Fibroblast of skin of abdomen (primary cell): ENCODE data around the gene DNAL1.

ENCODE experiments used
- DNase-seq: peaks from one replicate; pipeline ENCODE4 v3.0.0-alpha.2; 2013

DNAL1 gene

DNA sequence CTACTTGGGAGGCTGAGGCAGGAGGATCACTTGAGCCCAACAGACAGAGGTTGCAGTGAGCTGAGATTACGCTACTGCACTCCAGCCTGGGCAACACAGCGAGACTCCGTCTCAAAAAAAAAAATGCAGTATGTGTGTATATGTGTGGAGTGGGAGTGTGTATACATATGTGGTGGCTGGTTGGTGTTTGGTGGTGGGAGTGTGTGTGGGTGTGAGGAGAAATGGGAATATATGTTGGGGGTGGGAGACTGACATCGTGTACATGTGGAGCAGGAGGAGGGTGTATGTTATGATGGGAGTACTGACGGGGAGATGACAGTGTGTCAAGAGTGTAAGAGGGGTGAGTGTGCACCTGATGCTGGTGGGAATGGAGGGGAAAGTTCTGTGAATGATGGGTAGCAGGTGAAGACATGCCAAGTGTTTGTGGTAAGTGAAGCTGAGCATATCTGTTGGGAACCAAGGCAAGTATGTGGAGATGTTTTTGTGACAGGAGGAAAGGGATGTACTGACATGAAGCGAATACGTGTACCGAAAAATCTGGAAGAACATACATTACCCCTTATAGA lies 65.2 kb downstream of the DNAL1 start:
- DNase-seq = no peak

DNA sequence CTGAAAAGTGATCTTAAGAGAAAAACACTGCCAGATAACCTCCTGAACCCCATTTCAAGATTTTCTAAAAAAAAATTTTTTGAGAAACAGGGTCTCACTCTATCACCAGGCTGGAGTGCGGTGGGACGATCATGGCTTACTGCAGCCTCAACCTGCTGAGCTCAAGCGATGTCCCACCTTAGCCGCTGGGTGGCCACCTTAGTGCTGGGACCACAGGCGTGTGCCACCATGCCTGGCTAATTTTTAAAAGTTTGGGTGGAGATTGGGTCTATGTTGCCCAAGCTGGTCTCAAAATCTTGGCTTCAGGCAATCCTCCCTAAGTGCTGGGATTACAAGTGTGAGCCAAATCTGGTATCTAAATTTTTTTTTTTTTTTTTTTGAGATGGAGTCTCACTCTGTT lies 66.0 kb downstream of the DNAL1 start:
- no peak for DNase-seq

- DNase-seq = no peak
Measured at GRCh38 chr14:73712071-73712506, 67.3 kb downstream of the DNAL1 start.

- no peak for DNase-seq
Measured at GRCh38 chr14:73712540-73713180, 67.9 kb downstream of the DNAL1 start.

- DNase-seq = no peak
Measured at GRCh38 chr14:73713206-73713802, 68.5 kb downstream of the DNAL1 start.

DNA sequence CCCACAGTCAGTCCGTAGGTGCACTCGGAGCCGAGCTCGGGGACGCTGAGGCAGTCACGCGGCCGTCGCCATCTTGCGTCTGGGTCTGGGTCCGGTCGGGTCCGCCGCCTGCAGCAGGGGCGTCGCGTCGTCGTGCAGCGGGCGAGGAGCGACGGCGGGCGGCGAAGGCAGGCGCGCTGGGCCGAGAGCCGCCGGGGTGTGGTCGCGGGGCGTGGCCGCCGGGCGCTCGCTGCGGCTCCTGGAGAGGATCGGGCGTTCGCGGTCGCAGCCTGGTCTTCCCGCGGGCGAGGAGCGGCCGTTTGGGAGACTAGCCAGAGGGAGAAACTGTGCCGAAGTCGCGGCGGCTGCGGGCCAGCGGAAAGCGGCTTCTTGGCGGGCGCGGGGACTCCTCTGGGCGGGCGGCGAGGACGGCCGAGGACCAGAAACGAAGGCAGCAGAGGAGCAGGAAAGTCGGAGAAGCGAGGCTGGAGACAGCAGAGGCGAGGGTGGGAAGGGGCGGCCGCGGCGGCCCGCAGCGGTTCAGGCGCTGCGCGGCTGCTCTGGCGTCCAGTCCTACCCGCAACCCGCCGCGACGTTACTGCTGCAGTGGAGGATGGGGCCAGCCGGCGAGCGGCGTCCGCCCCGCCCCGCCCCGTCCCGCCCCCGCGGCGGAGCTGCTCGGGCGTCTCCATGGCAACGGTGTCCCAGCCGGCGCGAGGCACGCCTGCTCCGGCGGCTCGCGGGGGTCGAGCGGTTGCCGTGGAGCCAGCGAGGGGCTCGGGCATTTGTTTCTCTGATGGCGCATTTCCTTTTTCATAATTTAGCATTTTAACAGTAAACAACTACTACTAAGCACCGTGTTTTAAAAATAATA lies 69.2 kb downstream of the DNAL1 start, which contains the start of gene PNMA1:
Gene PNMA1, minus strand, starts transcription at position 582 of the 853 bp plus-strand sequence. CDS start 745 bp downstream, outside the sequence.
- peak; percentile 85 for DNase-seq

DNA sequence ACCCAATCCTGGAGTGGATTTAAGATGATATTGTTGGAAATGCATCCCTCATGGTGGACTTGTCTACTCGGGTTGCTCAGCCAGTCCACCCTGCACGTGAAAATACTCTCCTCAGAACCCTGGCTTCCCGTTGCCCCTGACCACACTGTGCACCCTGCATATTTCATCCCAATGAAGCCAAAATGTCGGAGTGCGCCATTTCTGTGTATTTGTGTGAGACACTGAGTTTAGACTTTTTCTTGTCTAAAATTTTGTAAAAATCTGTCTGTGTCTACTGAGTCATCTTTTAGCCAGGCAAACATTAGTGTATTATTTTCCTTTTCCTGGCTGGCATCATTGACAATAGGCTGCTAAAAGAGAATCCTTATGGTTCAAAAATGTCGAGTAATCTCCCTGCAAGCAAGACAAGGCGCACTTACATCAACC lies 69.9 kb downstream of the DNAL1 start:
- peak; percentile 25 for DNase-seq

GRCh38 chr14:73715707-73716106 lies 70.9 kb downstream of the DNAL1 start:
- DNase-seq = no peak

DNA sequence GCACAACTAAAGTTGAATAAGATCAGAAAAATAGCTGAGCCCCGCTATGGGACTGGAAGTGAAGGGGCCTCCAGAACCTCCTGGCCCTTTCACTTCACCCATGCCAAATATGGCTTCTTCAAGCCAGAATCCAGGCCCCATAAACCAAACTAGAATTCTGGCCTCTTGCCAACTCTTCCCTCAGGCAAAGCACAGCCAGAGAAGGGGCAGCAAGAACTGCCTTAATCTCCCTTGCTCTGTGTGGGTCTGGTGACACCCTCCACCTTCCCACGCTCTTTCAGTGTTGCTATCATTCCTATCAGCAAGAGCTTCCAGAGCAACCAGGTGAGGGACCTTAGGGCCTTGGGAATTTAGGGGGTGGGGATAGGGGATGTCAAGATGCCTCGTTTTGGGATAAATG lies 72.5 kb downstream of the DNAL1 start:
- peak; percentile 35 for DNase-seq

- DNase-seq = no peak
Measured at GRCh38 chr14:73717711-73718417, 73.1 kb downstream of the DNAL1 start.

DNA sequence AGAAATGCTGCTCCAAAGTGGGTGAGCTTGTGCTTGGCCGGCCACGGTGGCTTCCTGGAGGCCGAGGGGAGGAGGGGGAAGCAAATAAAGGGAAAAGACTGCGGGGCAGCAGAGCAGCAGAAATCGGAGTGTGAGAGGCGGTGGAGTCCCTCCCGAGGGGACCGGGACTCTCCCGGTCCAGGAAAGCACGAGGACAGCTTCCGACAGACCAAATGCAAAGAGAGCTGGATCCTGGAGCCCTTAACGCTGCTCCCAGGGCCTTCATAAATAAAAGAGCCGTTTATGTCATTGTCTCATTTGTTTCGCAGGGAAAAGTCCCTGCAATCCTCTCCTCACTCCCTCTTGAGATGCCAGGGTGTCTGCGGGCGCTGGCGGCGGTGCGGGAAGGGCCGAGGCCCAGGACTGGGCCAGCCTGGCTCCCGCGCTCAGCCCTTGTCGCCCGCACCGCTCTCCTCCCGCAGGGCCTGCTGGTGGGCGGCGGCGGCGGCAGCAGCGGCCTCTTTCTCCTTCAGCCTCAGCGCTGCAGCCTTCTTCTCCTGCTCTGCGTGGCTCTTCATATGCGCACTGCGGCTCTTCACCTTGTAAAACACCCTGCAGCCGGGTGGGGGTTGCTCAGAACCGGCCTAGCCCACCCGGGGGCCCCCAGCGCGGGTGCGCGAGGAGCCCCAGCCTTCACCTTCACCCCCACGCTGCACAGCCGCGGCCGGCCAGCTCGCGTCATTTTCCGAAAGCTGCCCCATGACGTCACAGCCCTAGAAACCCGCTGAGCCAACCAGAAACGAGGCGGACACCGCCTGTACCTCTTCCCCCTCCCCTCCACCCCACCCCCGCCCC lies 73.8 kb downstream of the DNAL1 start:
- no peak for DNase-seq

- DNase-seq = no peak
Measured at GRCh38 chr14:73719361-73719760, 74.6 kb downstream of the DNAL1 start.

DNA sequence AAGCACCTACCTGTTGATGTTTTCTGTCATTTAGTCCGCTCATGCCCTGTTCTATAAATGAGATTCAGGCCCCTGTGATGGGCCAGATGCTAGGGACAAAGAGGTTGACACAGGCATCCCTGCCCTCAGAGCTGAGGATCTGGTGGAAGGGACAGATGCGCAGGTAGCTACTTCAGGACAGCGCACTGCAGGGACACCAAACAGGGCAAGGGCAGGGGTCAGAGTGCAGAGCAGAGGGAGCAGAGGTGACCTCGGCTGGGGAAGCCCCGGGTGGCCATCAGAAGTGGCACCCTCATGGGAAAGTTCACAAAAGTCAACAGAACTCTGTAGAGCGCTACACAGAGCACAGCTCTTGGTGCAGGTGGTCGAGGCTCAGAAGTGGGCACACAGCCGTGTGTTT lies 75.0 kb downstream of the DNAL1 start:
- no peak for DNase-seq

DNA sequence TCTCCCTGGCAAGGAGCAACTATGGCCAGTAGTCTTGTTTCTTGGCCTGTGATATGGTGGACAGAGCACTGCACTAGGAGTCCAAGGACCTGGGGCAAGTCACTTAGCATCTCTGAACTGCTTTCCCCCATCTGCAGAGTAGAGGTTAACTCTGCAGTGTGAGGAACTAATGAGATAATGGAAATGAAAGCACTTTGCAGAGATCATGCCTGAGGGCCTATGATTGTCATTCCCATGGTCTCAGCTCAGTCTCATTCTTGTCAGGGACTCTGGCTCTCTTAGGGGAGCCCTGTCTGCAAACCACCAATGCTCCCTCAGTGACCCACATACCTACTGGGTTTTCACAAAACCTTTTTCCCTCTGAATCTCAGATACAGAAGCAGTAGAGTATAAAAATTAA lies 75.8 kb downstream of the DNAL1 start:
- no peak for DNase-seq

DNA sequence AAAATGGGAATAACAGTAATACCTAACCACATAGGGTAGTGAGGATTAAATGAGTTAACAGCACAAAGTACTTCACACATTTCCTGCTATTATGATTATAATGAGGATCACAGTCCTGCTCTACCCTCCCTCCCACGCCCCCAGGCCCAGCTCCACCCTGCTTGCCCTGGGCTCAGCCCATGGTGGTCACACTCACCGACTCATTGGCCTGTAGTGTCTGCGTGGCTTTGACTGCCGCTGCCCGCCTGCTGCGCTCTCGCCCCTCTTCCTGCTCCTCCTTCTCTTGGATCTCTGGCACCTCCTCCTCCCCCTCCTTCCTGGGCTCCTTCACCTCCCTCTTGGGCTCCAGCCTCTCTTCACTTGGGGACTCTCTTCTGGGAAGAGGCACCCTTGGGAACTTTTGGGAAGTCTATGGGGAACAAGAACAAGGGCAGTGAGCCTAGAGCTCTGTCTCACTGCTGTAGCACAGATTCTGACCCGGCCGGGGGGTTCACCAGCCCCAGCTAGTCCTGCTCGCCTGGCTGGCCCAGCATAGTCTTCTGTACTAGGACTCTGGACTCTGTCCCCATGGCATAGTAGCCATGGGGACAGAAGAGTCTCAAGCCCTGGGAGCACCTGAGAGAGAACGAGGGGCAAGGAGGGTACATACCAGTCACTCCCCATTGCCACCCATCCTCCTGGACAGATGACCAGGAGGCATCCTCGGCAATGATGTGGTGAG lies 76.5 kb downstream of the DNAL1 start:
- DNase-seq = no peak

GRCh38 chr14:73722581-73722980 lies 77.8 kb downstream of the DNAL1 start:
- DNase-seq = no peak

DNA sequence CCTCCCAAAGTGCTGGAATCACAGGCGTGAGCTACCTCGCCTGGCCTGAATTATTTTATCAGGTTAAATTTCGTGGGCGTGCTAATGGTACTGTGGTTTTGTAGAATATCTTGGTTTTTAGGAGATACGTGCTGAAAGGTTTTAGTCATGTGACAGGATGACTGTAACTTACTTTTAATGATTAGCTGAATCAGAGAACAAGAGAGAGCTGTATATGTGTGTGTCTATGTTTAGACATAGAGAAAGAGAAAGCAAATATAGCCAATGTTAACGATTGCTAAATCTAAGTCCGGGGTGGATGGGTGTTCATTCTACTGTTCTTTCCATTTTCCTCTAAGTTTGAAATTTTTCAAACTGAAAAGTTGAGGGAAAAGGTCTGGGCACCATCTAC lies 78.6 kb downstream of the DNAL1 start:
- DNase-seq = no peak

DNA sequence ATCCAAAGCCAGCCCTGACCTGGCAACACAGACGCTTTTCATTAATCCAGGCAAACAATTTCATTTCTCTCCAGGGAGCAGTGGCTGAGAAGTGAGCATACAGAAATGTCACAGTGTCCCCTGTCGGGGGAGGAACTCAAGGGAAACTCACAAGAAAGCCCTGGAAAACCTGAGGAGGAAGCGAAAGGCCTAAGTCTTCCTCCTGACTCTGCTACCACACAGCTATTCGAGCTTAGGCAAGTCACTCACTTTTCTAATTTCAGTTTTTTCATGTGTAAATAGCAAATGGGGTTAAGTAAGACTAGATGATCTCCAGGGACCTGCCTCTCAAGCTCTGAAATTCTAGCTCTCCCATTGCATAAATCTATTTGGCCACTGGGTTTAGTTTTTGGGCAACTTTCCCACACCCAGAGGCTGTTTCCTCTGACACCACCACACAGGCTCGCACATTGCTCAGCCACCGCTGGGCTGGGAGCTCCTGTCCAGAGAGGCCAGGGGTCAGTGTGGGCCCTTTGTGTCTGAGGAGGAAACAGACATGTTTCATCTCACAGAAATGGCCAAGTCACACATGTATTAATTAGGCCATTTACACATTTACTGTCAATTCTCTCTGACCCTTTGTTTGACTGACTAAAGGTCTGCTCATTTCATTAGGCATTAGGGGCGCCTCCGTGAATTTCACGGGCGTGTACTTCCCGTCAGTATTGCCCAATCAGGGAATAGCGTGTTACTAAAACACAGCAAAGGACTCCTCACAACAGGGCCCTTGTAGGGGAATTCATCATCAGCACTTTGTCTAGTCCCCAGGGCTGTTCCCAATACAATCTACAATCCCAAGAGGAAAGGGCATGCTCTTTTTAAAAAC lies 79.2 kb downstream of the DNAL1 start:
- peak; percentile 87 for DNase-seq

DNA sequence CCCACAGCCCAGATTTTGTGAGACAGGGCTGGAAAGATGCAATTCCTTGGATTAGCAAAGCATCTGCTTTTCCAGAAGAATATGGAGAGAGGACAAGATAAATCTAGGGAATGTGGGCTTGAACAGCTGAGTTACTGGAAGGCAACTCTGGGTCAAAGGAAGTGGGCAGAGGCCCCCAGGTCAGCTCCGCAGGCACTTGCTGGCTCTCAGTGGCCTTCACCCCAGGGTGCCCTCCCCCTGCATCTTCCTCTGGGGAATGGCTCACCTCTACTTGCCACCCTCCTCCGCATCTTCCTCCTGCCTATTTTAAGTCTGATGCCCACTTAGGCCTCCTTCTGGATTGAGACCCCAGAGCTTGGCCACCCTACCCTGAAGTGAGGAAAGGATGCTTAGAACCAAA lies 79.9 kb downstream of the DNAL1 start:
- no peak for DNase-seq
